Measurements from ENCODE around the gene POLA1.

The POLA1 gene

GRCh38 chrX:25028726-25029125, 335.0 kb downstream of the POLA1 start:
- DNase-seq (ENCODE audit: low spot score) = no peak

- no peak for DNase-seq (ENCODE audit: low spot score)
Observed at GRCh38 chrX:25029288-25029825, 335.6 kb downstream of the POLA1 start.

- DNase-seq (ENCODE audit: low spot score) = no peak
Observed at GRCh38 chrX:25034889-25035288, 341.2 kb downstream of the POLA1 start.

GRCh38 chrX:25039036-25039435, 345.3 kb downstream of the POLA1 start:
- no peak for DNase-seq (ENCODE audit: low spot score)

DNA sequence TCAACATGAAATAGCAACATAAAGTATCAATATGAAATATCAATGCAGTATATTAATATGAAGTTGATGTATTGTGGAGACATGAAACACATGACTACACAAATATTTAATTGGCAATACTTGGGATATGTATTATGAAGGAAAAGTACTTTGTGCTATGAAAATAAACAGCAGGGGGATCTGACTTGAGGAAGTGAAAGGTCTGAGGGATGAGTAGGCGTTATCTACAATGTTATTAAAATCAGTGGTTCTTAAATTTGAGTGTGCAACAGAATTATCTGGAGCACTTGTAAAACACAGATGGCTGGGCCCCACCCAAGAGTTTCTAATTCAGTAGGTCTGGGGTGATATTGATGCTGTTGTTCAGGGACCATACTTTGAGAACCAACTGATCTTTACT, 349.5 kb downstream of the POLA1 start:
- DNase-seq (ENCODE audit: low spot score) = no peak

All from NAMALWA (cell line).